Measurements from ENCODE around the gene RASAL3.

The RASAL3 gene

GRCh38 chr19:15464394-15465385, at the start of gene RASAL3:
RASAL3 (minus strand) TSS chr19:15464544; CDS start chr19:15464358, 186 bp downstream.
- H3K27ac ChIP-seq = no peak within 1 kb of the TSS
- no peak for TF ChIP-seq ZFX (IDR thresholded peaks at IDR 0.05; ENCODE audit: borderline replicate concordance)
- TF ChIP-seq CTCF (IDR thresholded peaks at IDR 0.05) = no peak

DNA sequence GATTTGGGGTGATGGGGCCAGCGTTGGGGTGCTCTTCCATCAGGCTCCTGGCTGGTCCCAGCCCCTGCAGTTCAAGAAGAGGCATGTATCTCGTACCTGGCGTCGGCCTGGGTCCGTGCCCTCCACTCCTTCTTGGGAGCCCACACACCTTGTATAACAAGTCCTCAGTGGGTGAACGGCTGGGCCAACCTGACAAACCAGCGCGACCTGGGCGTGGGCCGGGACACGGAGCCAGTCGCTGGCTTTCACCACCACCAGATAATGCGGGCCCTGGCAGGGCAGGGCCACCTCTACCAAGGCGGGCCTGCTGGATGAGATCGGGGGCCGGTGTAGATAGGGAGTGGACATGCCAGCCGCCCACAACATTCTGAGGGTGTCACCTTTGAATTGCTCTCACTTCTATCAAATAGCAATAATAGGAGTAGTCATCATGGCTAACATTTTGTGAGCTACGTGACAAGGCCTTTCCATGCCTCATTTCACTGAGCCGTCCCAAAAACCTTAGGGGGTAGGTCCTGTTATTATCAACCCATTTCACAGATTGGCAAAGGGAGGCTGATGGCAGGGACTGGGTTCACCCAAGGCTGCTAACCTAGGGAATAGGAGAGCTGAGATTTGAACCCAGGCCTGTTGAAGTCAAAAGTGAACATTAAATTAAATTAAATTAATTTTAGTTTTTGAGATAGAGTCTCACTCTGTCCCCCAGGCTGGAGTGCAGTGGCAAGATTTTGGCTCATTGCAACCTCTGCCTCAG, 47.5 kb upstream of the RASAL3 start:
- no peak overlapping the region for H3K27ac ChIP-seq
- TF ChIP-seq CTCF (IDR thresholded peaks at IDR 0.05) (no peak), ZFX (IDR thresholded peaks at IDR 0.05; ENCODE audit: borderline replicate concordance) (no peak)

DNA sequence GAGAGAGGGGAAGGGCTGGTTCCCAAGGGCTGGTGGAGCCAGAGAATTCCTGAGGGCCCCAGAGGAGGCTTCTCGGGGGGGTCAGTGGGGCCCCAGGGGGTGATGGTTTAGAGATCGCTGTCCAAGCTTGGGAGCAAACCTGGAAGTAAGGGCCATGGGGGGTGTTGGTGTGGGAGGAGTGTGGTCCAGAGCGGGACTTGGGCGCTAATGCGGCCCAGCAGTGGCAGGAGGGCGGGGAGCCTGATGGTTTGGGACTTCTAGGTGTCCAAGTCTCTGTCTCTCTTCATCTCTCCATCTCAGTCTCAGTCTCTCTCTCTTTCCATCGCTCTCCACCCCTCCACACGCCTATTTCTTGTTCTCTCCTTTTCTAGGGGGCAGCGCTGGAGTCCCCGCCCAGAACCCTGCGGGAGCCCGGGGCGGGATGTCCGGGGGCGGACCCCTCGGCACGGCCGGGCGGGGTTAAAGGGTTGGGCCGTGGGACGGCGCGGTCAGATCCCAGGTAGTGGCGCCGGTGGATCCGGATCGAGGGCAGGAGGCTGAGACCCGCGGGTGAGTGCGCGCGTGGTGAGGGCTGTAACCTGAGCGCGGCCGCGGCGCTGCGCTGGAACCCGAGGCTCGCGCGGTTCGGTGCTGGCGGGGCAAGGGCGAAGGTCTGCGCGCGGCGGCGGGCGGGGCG, 43.8 kb upstream of the RASAL3 start, which contains the start of gene CYP4F22:
Gene CYP4F22 (plus strand): TSS at position 491 of the 676 bp plus-strand sequence. CDS start 16,812 bp downstream, outside the sequence.
- H3K27ac ChIP-seq = no peak within 1 kb of the TSS

DNA sequence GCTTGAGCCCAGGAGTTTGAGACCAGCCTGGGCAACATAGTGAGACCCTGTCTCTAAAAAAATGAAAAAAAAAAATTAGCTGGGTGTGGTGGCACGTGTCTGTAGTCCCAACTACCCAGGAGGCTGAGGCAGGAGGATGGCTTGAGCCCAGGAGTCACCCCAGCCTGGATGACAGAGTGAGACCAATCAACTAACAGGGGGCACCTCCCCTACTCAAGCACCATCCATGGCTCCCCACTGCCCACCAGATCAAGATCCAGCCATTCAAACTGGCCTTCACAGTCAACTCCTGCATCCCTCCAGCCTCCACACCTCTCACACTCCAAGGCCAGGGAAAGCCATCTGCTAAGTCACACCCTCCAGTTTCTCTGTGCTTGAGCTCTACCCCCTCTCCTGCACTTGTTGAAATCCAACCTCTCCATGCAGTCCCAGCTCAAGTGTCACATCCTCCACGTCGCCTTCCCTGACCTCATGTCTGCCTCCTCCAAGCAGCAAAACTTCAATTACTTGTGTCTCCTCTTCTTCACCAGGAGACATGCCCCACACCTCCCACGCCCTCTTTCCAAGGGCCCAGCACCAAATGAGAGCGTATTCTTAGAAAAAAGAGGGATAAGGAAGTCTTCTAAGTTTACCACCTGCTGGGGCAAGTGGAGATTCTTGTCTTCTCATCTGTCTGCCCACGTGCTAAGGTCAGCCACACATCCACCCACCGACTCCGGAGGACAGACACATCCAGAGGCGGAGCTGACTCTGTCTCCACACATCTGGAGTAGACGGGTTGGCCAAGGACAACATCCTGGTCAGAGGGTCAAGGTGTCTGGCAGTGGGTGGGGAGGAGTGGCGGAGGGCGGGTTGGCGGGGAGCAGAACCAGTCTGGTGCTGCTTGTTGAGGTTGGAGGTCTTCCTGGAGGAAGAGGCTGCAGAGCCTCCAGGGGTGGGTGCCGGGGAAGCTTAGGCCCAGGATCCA, 43.0 kb upstream of the RASAL3 start:
- H3K27ac ChIP-seq = no peak overlapping the region
- no peak for TF ChIP-seq ZFX (IDR thresholded peaks at IDR 0.05; ENCODE audit: borderline replicate concordance)
- TF ChIP-seq CTCF (IDR thresholded peaks at IDR 0.05) = no peak

More for the DNA sequence above, 43.8 kb upstream of the RASAL3 start, which contains the start of gene CYP4F22:
- TF ChIP-seq ZFX (IDR thresholded peaks at IDR 0.05; ENCODE audit: borderline replicate concordance) (no peak), CTCF (IDR thresholded peaks at IDR 0.05) (no peak)

DNA sequence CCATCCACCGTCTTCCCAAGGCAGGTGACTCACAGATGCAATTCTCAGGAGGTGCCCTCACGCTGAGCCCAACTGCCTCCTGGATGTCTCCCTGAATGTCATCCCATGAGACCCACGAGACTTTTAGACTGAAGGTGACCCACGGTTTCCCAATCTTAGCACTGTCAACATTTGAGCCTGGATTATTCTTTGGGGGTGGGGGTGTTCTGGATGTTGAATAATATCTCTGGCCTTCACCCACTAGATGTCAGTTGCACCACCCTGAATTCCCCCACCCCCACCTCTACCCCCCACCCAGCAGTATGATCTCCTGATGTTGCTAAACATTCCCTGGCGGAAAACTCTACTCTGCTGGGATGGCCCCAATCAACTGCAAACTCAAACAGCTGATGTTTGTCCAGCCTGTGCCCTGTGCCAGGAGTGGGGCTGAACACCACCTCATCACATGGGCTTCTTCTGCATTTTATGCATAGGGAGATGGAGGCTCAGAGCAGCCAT, 41.8 kb upstream of the RASAL3 start:
- H3K27ac ChIP-seq = no peak overlapping the region
- no peak for TF ChIP-seq ZFX (IDR thresholded peaks at IDR 0.05; ENCODE audit: borderline replicate concordance)
- no peak for TF ChIP-seq CTCF (IDR thresholded peaks at IDR 0.05)

DNA sequence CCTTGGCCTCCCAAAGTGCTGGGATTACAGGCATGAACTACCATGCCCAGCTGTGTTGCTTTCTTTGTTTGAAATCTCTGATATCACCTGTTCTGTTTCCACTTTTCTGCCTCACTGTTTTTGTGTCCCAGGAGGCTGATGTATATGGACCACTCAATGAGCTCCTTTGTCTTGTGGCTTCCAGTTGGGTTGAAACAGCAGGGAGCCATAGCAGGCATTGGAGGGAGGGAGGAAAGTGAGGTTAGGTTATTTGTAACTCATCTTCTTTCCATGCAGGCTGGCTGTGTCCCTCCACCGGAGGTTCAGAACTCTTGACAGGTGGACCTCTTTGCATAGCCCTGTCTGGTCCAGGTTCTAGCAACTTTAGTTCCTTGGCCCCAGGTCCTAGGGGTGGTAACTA, 37.9 kb upstream of the RASAL3 start:
- no peak overlapping the region for H3K27ac ChIP-seq
- TF ChIP-seq ZFX (IDR thresholded peaks at IDR 0.05; ENCODE audit: borderline replicate concordance) (no peak), CTCF (IDR thresholded peaks at IDR 0.05) (no peak)
